Stimulated activated CD4-positive, alpha-beta T cell treated with anti-CD3 and anti-CD28 coated beads, Interleukin-1b, Interleukin-23, amount 100 ng/mL, for 4 hours (primary cell): ENCODE measurements around the gene P2RX2.

Experiments
- DNase-seq, 2 donors: peaks; one replicate each; pipeline ENCODE4 v3.0.0-alpha.2; 2020; ENCODE audit warnings: low read depth in 2 of 2

Gene P2RX2

GRCh38 chr12:132602572-132603239 lies 15.9 kb upstream of the P2RX2 start:
- no peak for DNase-seq

- no peak for DNase-seq
Observed at GRCh38 chr12:132603240-132604150, 15.1 kb upstream of the P2RX2 start.

GRCh38 chr12:132604151-132604618 lies 14.4 kb upstream of the P2RX2 start:
- no peak for DNase-seq

GRCh38 chr12:132604668-132605441 lies 13.7 kb upstream of the P2RX2 start:
- no peak for DNase-seq

DNA sequence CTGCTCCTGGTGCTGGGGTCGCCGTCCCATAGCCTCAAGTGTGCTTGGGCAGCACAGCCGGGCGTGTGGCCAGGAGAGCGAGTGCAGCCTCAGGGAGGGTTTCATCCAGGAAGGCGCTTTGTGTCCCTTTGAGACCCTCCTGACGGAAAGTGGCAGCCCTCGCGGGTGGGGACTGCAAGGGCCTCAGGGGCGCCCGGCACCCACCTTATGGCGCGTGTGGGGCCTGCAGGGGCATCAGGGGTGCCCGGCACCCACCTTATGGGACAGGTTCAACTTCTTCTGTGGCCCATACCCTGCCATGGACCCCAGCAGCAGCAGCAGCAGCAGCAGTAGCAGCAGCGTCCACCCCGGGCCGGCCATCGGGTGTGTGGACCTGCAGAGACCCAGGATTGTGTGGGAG lies 12.7 kb upstream of the P2RX2 start:
- no peak for DNase-seq

GRCh38 chr12:132606466-132606865 lies 12.1 kb upstream of the P2RX2 start:
- no peak for DNase-seq

DNA sequence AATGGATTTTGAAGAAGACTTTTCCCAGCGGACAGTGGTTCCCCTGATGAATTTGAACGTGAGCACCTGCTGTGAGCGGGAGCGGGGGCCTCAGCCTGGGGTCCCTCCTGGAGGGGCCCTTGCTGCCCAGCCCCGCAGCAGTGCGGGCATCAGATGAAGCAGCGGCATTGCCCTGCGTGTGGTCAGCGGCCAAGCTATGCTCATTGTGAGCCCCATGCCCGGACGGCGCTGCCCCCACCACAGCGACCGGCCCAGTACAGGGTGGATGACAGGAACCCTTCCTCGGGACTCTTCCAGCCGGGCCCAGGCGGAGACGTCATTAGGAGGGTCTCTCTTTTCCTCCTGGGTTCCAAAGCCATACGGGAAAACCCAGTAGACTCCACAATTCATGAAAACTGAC lies 11.6 kb upstream of the P2RX2 start:
- DNase-seq: no peak

GRCh38 chr12:132608231-132609171 lies 10.1 kb upstream of the P2RX2 start:
- no peak for DNase-seq

GRCh38 chr12:132610051-132610759 lies 8.4 kb upstream of the P2RX2 start, which contains the start of gene LRCOL1:
Gene LRCOL1 (minus strand): TSS chr12:132610582. CDS start chr12:132606251, 4,331 bp downstream.
- DNase-seq: no peak

- DNase-seq: no peak
Observed at GRCh38 chr12:132610866-132611602, 7.5 kb upstream of the P2RX2 start.

GRCh38 chr12:132611620-132612019 lies 7.0 kb upstream of the P2RX2 start:
- DNase-seq: no peak

GRCh38 chr12:132614029-132614428 lies 4.5 kb upstream of the P2RX2 start:
- no peak for DNase-seq

DNA sequence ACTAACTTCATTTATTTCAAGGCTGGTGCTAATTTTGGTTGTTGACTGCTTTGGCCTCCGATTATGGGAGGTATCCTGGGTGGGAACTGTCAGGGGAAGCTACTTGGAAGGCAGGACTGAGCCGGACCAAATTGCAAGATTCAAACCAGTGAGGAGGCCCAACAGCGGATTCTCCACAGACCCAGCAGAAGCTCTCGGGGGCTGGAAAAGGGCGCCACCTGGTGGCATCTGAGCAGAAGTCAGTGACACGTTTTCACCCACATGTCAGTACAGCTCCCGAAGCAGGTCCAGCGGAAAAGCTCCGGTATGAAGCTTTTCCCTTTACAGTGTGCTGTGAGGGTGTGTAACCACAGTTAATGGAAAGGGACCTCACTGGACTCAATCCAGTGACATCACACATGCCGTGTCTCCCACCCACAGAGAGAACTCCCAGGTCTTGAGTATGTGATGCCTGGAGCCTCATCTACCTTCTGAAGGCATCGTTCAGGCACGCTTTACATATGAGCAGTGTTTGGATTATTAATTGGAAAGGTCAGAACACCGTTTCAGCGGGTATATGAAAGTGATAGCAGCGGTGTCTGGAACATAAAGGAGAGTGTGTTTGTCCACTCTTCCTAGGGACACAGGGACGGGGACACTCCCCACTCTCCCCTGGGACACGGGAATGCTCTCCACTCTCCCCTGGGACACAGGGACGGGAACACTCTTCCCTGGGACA lies 3.6 kb upstream of the P2RX2 start:
- peak; percentile 73 to 78 for DNase-seq

DNA sequence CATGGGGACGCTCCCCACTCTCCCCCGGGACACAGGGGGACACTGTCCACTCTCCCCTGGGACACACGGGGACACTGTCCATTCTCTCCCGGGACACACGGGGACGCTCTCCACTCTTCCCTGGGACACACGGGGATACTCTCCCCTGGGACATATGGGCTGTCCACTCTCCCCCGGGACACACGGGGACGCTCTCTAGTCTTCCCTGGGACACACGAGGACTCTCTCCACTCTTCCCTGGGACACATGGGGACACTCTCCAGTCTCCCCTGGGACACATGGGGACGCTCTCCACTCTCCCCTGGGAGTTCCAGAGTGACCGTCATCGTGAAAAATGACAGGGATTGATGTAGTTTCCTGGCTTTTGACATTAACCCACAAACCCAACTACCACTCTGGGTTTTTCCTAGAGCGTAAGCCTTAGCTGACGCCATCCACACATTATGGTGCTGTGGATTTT lies 3.0 kb upstream of the P2RX2 start:
- no peak for DNase-seq

- no peak for DNase-seq
Observed at GRCh38 chr12:132617135-132617701, 1.4 kb upstream of the P2RX2 start.

DNA sequence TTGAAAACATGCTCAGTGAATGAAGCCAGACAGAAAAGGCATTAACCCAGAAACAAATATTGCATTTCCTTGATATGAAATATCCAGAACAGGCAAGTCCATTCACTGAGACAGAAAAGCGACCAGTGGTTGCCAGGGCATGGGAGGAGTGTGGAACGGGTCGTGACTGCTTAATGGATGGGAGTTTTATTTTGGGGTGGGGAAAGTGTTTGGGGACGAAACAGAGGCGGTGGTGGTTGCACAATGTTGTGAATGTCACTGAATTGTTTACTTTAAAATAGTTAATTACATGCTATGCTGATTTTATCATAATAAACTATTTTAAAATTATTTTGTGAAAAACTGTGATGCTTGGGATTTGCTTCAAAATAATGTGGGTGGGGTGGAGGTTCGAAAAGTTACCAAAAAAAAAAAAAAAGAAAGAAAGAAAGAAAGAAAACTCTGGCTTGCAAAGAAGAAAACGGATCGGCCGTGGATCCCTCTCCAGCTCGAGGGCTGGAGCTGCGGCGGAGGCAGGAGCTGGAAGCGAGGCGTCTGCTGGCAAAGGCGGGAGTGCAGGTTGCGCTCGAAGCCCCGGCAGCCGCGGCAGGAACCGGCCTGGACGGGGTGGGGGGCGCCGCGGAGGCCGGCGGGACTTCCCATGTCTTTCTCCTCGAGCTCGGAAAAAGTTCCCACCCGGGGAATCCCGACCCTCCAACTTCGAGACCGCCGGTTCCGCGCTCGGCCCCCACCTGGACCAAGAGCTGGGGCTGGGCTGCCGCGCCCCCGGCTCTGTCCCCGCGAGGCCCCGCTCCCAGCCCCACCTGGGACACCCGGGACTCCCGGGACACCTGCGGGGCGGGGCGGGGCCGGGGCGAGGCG lies 524 bp upstream of the P2RX2 start:
- no peak for DNase-seq

DNA sequence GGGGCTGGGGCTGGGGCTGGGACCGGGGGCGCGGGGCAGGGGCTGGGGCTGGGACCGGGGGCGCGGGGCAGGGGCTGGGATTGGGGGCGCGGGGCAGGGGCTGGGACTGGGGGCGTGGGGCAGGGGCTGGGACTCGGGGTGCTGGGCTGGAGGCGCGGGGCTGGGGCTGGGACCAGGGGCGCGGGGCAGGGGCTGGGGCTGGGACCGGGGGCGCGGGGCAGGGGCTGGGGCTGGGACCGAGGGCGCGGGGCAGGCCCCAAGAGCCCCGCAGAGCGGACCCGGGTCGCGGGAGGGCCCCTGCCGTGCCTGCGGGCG lies 452 bp downstream of the P2RX2 start:
- DNase-seq: no peak
